HCT116 (cell line): Measurements from ENCODE around the gene DAPP1. TPM values are rescaled to one million over a fixed set of nuclear protein-coding genes. Genes with fewer than 3 reads are reported as not detected.

ENCODE experiments used
- ATAC-seq: fragments of 200-7000 bp; cut with Tn5 transposase; 2 replicates; pipeline ENCODE4 v1.9.1; 2020; ENCODE audit warnings: mild to moderate bottlenecking, moderate library complexity
- BruUV-seq: library from RNA; stranded (reverse); fragments of 400-500 nt; replicated peaks from 2 replicates; lab custom pipeline; 2021; lab: Mats Ljungman, UMichigan
- CTCF ChIA-PET: fragments of 300-600 bp; sonication (Branson Sonifier 250); formaldehyde crosslinking; loops from one replicate; lab custom pipeline; 2021; ENCODE audit warnings: antibody characterized with exemption; lab: Charles Lee
- POLR2A ChIA-PET: fragments of 300-600, 350-600 bp; sonication (Branson Sonifier 250); formaldehyde crosslinking; loops from one replicate; lab custom pipeline; 2021; ENCODE audit warnings: antibody characterized with exemption; lab: Charles Lee
- RAD21 ChIA-PET, 2 experiments: fragments of 300-600 bp; sonication (Branson Sonifier 250); formaldehyde crosslinking; loops; one replicate each; lab custom pipeline; 2023; ENCODE audit warnings: low total read pairs in 2 of 2; ENCODE audit not compliant: uncharacterized antibody in 2 of 2, unreplicated experiment in 2 of 2, low non-redundant PET in 1 of 2; lab: Charles Lee
- DNase-seq: peaks from one replicate; pipeline ENCODE4 v3.0.0-alpha.2; 2010; ENCODE audit warnings: low read depth, low spot score
- H2AFZ ChIP-seq: fragments of 200-600 bp; shearing (Covaris generic), sonication (generic); 2 replicates; pipeline ENCODE4 v1.6.1; 2017; ENCODE audit warnings: low read depth, mixed run types, mixed read lengths, antibody characterized with exemption, low read length; ENCODE audit not compliant: poor library complexity, severe bottlenecking
- H3K27ac ChIP-seq: 2 replicates; pipeline ENCODE4 v1.5.1; 2012; ENCODE audit warnings: low read depth, low read length
- H3K27me3 ChIP-seq: fragments of 200-600 bp; sonication (generic); 2 replicates; pipeline ENCODE4 v1.6.1; 2016; ENCODE audit warnings: mixed run types, low read length, mixed read lengths; ENCODE audit not compliant: insufficient read depth
- H3K36me3 ChIP-seq, 2 experiments: fragments of 200-500 bp in 1 of 2; fragments of 200-600 bp in 1 of 2; sonication (Bioruptor generic) in 1 of 2; sonication (generic) in 1 of 2; 2 replicates each; pipeline versions ENCODE4 v1.5.1 to v1.6.1; 2014 to 2016; ENCODE audit warnings: low read length in 2 of 2, inconsistent platforms in 1 of 2, mixed read lengths in 1 of 2, mixed run types in 1 of 2; ENCODE audit not compliant: insufficient read depth in 2 of 2, control insufficient read depth in 1 of 2
- H3K4me1 ChIP-seq, 2 experiments: fragments of 200-600 bp in 1 of 2; sonication (generic) in 1 of 2; 2 replicates each; pipeline versions ENCODE4 v1.5.1 to v1.6.1; 2012 to 2017; ENCODE audit warnings: low read length in 2 of 2, inconsistent platforms in 1 of 2, mild to moderate bottlenecking in 1 of 2, mixed read lengths in 1 of 2, mixed run types in 1 of 2, moderate library complexity in 1 of 2; ENCODE audit not compliant: insufficient read depth in 2 of 2, control insufficient read depth in 1 of 2
- H3K4me2 ChIP-seq: fragments of 200-600 bp; sonication (generic); 2 replicates; pipeline ENCODE4 v1.6.1; 2017; ENCODE audit warnings: mixed run types, low read length, mixed read lengths
- H3K4me3 ChIP-seq, 2 experiments: fragments of 200-600 bp in 1 of 2; sonication (generic) in 1 of 2; replicated peaks in 1 of 2; 2 replicates each; pipeline ENCODE4 v1.5.1; 2011 to 2016; ENCODE audit warnings: low read length in 2 of 2, control low read depth in 1 of 2, low read depth in 1 of 2, mild to moderate bottlenecking in 1 of 2, mixed read lengths in 1 of 2, mixed run types in 1 of 2
- H3K79me2 ChIP-seq: fragments of 200-600 bp; sonication (generic); 2 replicates; pipeline ENCODE4 v1.6.1; 2017; ENCODE audit warnings: mild to moderate bottlenecking, mixed run types, low read length, moderate library complexity, mixed read lengths; ENCODE audit not compliant: insufficient read depth
- H3K9ac ChIP-seq: fragments of 200-600 bp; sonication (generic); 2 replicates; pipeline ENCODE4 v1.6.1; 2016; ENCODE audit warnings: low read length, mixed read lengths
- H3K9me2 ChIP-seq: fragments of 200-600 bp; sonication (generic), shearing (Covaris generic); 2 replicates; pipeline ENCODE4 v1.6.1; 2017; ENCODE audit warnings: mixed run types, mild to moderate bottlenecking, moderate library complexity; ENCODE audit not compliant: insufficient read depth
- H3K9me3 ChIP-seq, 2 experiments: fragments of 200-500 bp in 1 of 2; fragments of 200-600 bp in 1 of 2; sonication (Bioruptor generic) in 1 of 2; sonication (generic) in 1 of 2; 2 replicates each; pipeline ENCODE4 v1.6.1; 2014 to 2017; ENCODE audit warnings: low read length in 2 of 2, mixed read lengths in 2 of 2, inconsistent platforms in 1 of 2, low read depth in 1 of 2, mild to moderate bottlenecking in 1 of 2, mixed run types in 1 of 2, moderate library complexity in 1 of 2; ENCODE audit not compliant: control insufficient read depth in 1 of 2, insufficient read depth in 1 of 2
- H4K20me1 ChIP-seq: fragments of 200-600 bp; sonication (generic), shearing (Covaris generic); 2 replicates; pipeline ENCODE4 v1.6.1; 2017; ENCODE audit warnings: mixed run types, mild to moderate bottlenecking, moderate library complexity; ENCODE audit not compliant: insufficient read depth
- CEBPB ChIP-seq: IDR thresholded peaks from 2 replicates; pipeline ENCODE4 v1.6.1; 2012; ENCODE audit warnings: low read depth
- ELF1 ChIP-seq: IDR thresholded peaks from 2 replicates; pipeline ENCODE4 v1.6.1; 2012; ENCODE audit warnings: low read depth, borderline replicate concordance
- EZH2 ChIP-seq: fragments of 200-600 bp; sonication (generic); IDR thresholded peaks from 2 replicates; pipeline ENCODE4 v1.6.1; 2017; ENCODE audit warnings: antibody characterized with exemption, mixed run types
- EZH2phosphoT487 ChIP-seq: fragments of 200-600 bp; IDR thresholded peaks from 2 replicates; pipeline ENCODE4 v1.6.1; 2018; ENCODE audit warnings: antibody characterized with exemption, borderline replicate concordance
- FOSL1 ChIP-seq: IDR thresholded peaks from 2 replicates; pipeline ENCODE4 v1.6.1; 2012; ENCODE audit warnings: low read depth
- JUND ChIP-seq: IDR thresholded peaks from 2 replicates; pipeline ENCODE4 v1.6.1; 2012
- RAD21 ChIP-seq: IDR thresholded peaks from 2 replicates; pipeline ENCODE4 v1.6.1; 2012; ENCODE audit warnings: low read depth, mild to moderate bottlenecking
- SIN3A ChIP-seq: IDR thresholded peaks from 2 replicates; pipeline ENCODE4 v1.6.1; 2012; ENCODE audit warnings: low read depth
- SP1 ChIP-seq: IDR thresholded peaks from 2 replicates; pipeline ENCODE4 v1.6.1; 2012; ENCODE audit warnings: low read depth
- SRF ChIP-seq: IDR thresholded peaks from 2 replicates; pipeline ENCODE4 v1.6.1; 2012; ENCODE audit warnings: low read depth
- TCF7L2 ChIP-seq: IDR thresholded peaks from 2 replicates; pipeline ENCODE4 v1.7.0; 2011; ENCODE audit warnings: borderline replicate concordance, inconsistent platforms; ENCODE audit not compliant: insufficient read depth, insufficient read length; ENCODE audit errors: extremely low read depth
- YY1 ChIP-seq: IDR thresholded peaks from 2 replicates; pipeline ENCODE4 v1.6.1; 2011; ENCODE audit warnings: low read length, low read depth, moderate library complexity, mild to moderate bottlenecking; ENCODE audit not compliant: insufficient replicate concordance; ENCODE audit errors: extremely low read depth
- ZFX ChIP-seq: fragments of 450-650 bp; IDR thresholded peaks from 2 replicates; pipeline ENCODE4 v1.6.1; 2017
- ZNF274 ChIP-seq: fragments of 200-500 bp; sonication (Bioruptor generic); IDR thresholded peaks from 2 replicates; pipeline ENCODE4 v1.6.1; 2014; ENCODE audit warnings: mild to moderate bottlenecking, low read depth, low read length, inconsistent platforms
- intact Hi-C: fragments of 100-400 bp; cut with micrococcal nuclease; formaldehyde crosslinking; loops from 2 replicates; pipeline ENCODE4 v1.10.0; 2022
- total RNA-seq: library from RNA; stranded (reverse); gene quantifications from one replicate; pipeline ENCODE4 v1.2.1, GENCODE V29; 2021; ENCODE audit not compliant: unreplicated experiment
- TF ChIP-seq, protein P1 (sequence below): IDR thresholded peaks from 2 replicates; pipeline ENCODE4 v1.6.1; 2012; ENCODE audit warnings: low read depth
- TF ChIP-seq, protein P2 (sequence below): IDR thresholded peaks from 2 replicates; pipeline ENCODE4 v1.6.1; 2012
- TF ChIP-seq, protein P3 (sequence below): IDR thresholded peaks from 2 replicates; pipeline ENCODE4 v1.6.1; 2011; ENCODE audit warnings: mild to moderate bottlenecking, low read length, moderate library complexity; ENCODE audit not compliant: insufficient replicate concordance; ENCODE audit errors: extremely low read depth
- TF ChIP-seq, protein P4 (sequence below): IDR thresholded peaks from 2 replicates; pipeline ENCODE4 v1.6.1; 2012
- TF ChIP-seq, protein P5 (sequence below), 3 experiments: fragments of 200-600 bp in 1 of 3; sonication (generic) in 1 of 3; IDR thresholded peaks in 2 of 3; conservative IDR thresholded peaks in 1 of 3; 2 replicates each; pipeline ENCODE4 v1.5.1; 2012 to 2017; ENCODE audit warnings: low read depth in 2 of 3, low read length in 2 of 3, antibody characterized with exemption in 1 of 3, borderline replicate concordance in 1 of 3, control low read depth in 1 of 3, mild to moderate bottlenecking in 1 of 3, mixed read lengths in 1 of 3, mixed run types in 1 of 3, moderate library complexity in 1 of 3; ENCODE audit not compliant: insufficient read depth in 1 of 3

DAPP1 gene
- total RNA-seq, 1 experiment from 2014 or later, result 0.76 TPM

DNA sequence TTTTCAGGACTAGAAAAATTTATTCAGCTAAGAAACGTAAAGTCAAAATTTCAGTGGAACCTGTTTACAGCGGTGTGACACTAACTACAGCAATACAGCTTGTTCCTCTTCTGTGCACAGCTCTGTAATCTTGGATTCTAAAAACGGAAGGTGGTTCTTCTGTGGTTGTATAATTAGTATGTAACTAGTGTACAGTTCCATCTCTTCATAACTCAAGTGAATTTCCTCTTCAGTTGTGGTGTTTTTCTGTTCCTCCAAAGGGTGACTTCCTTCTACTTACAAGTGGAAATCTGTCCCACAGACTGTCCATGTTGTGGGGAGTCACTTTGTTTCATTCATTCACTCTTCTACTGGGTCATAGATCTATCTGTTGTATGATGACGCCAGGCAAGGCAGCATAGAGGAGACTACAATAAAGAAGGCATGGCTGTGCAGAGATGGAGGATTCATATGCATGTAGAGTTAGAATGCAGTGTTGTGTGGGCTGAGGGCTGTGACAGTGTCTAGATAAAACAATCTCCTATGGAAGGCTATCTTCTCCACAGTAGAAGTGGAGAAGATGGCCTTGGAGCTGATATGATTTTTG lies 5.4 kb downstream of the DAPP1 start:
- Histone ChIP-seq H4K20me1 (no peaks in the 10 kb centered on the region), H3K79me2 (no peaks in the 10 kb centered on the region)

More for the DNA sequence above, 5.4 kb downstream of the DAPP1 start:
- Histone ChIP-seq H3K4me2 (no peak overlapping the region), H3K27me3 (no peaks in the 10 kb centered on the region), H3K27ac (no peak overlapping the region), H3K9me3 (no peaks in the 10 kb centered on the region), H3K4me3 (no peak overlapping the region), H3K9ac (no peak overlapping the region), H3K36me3 (no peaks in the 10 kb centered on the region), H3K9me2 (no peaks in the 10 kb centered on the region), H2AFZ (no peak overlapping the region), H3K4me1 (no peaks in the 10 kb centered on the region)
- ATAC-seq (no peak), DNase-seq (no peak)
- ChIA-PET CTCF (no interaction called here), POLR2A (no interaction called here), RAD21 (no interaction called here)
- BruUV-seq, result no TSS peak
- TF ChIP-seq SIN3A (no peak), JUND (no peak), ZFX (no peak), ZNF274 (no peak), CEBPB (no peak), TCF7L2 (no peak), YY1 (no peak), EZH2 (no peak), ELF1 (no peak), SRF (no peak), SP1 (no peak), RAD21 (no peak), EZH2phosphoT487 (no peak), FOSL1 (no peak)
- TF ChIP-seq, protein P1, sequence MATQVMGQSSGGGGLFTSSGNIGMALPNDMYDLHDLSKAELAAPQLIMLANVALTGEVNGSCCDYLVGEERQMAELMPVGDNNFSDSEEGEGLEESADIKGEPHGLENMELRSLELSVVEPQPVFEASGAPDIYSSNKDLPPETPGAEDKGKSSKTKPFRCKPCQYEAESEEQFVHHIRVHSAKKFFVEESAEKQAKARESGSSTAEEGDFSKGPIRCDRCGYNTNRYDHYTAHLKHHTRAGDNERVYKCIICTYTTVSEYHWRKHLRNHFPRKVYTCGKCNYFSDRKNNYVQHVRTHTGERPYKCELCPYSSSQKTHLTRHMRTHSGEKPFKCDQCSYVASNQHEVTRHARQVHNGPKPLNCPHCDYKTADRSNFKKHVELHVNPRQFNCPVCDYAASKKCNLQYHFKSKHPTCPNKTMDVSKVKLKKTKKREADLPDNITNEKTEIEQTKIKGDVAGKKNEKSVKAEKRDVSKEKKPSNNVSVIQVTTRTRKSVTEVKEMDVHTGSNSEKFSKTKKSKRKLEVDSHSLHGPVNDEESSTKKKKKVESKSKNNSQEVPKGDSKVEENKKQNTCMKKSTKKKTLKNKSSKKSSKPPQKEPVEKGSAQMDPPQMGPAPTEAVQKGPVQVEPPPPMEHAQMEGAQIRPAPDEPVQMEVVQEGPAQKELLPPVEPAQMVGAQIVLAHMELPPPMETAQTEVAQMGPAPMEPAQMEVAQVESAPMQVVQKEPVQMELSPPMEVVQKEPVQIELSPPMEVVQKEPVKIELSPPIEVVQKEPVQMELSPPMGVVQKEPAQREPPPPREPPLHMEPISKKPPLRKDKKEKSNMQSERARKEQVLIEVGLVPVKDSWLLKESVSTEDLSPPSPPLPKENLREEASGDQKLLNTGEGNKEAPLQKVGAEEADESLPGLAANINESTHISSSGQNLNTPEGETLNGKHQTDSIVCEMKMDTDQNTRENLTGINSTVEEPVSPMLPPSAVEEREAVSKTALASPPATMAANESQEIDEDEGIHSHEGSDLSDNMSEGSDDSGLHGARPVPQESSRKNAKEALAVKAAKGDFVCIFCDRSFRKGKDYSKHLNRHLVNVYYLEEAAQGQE, result no peak
- TF ChIP-seq, protein P2, sequence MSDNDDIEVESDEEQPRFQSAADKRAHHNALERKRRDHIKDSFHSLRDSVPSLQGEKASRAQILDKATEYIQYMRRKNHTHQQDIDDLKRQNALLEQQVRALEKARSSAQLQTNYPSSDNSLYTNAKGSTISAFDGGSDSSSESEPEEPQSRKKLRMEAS, result no peak
- TF ChIP-seq, protein P3, sequence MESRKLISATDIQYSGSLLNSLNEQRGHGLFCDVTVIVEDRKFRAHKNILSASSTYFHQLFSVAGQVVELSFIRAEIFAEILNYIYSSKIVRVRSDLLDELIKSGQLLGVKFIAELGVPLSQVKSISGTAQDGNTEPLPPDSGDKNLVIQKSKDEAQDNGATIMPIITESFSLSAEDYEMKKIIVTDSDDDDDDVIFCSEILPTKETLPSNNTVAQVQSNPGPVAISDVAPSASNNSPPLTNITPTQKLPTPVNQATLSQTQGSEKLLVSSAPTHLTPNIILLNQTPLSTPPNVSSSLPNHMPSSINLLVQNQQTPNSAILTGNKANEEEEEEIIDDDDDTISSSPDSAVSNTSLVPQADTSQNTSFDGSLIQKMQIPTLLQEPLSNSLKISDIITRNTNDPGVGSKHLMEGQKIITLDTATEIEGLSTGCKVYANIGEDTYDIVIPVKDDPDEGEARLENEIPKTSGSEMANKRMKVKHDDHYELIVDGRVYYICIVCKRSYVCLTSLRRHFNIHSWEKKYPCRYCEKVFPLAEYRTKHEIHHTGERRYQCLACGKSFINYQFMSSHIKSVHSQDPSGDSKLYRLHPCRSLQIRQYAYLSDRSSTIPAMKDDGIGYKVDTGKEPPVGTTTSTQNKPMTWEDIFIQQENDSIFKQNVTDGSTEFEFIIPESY, result no peak
- TF ChIP-seq, protein P4, sequence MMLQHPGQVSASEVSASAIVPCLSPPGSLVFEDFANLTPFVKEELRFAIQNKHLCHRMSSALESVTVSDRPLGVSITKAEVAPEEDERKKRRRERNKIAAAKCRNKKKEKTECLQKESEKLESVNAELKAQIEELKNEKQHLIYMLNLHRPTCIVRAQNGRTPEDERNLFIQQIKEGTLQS, result no peak
- TF ChIP-seq, protein P5, sequence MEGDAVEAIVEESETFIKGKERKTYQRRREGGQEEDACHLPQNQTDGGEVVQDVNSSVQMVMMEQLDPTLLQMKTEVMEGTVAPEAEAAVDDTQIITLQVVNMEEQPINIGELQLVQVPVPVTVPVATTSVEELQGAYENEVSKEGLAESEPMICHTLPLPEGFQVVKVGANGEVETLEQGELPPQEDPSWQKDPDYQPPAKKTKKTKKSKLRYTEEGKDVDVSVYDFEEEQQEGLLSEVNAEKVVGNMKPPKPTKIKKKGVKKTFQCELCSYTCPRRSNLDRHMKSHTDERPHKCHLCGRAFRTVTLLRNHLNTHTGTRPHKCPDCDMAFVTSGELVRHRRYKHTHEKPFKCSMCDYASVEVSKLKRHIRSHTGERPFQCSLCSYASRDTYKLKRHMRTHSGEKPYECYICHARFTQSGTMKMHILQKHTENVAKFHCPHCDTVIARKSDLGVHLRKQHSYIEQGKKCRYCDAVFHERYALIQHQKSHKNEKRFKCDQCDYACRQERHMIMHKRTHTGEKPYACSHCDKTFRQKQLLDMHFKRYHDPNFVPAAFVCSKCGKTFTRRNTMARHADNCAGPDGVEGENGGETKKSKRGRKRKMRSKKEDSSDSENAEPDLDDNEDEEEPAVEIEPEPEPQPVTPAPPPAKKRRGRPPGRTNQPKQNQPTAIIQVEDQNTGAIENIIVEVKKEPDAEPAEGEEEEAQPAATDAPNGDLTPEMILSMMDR (IDR thresholded peaks at IDR 0.05 in 2 of 3, conservative IDR thresholded peaks at IDR 0.05 in 1 of 3; ENCODE audit: borderline replicate concordance in 1 of 3, insufficient read depth in 1 of 3, low read depth in 2 of 3, low read length in 2 of 3), result no peak
- intact Hi-C loops, result no loop called here
